Measurements from ENCODE around the gene MEGF6.
"Not testable (repeated sequence)": the region's sequence is repeated elsewhere in the genome, so short reads cannot be mapped to it uniquely, and the experiment has no call there.

Gene MEGF6

DNA sequence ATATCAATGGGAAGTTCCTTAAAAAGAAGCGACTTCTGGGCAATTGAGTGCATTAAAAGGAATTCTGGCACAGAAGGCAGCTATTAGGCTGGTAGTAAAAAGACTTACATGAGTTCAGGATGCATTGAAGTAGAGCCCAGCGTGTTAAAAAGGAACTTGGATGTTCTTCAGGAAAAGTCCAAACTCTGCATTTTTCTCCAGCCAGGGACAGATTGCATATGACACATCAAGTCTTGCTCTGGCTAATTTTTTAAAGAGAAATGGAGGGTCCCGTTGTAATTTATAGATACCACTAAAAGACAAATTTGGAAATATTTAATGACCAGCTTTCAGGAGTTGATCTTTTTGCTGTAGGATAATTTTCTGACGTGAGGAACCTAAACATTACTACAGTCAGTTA lies 14.7 kb upstream of the MEGF6 start:
- DNase-seq = no peak

DNA sequence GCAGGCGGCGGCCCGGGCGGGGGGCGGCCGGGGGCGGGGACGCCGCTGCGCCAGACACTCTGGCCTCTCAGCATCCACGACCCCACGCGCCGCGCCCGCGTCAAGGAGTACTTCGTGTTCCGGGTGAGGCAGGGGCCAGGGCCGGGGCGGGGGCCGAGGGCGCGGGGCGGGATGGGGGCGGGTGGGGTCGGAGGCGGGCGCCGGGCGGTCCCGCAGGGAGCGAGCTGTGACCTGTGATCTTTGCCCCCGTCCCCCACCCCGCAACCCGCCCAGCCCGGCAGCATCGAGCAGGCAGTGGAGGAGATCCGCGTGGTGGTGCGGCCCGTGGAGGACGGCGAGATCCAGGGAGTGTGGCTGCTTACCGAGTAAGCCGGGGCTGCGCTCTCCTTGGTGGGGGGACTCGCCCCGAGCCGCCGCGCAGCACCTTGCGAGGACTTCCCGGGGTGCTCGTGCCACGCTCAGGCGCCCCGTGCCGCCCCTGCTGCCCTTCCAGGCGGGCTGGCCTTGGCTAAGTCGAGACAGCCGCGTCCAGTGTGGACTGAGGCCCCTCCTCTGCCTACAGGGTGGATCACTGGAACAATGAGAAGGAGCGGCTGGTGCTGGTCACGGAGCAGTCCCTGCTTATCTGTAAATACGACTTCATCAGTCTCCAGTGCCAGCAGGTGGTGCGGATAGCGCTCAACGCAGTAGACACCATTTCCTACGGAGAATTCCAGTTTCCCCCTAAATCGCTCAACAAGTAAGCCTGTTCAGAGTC lies 14.0 kb upstream of the MEGF6 start:
- peak; percentile 80 for DNase-seq

DNA sequence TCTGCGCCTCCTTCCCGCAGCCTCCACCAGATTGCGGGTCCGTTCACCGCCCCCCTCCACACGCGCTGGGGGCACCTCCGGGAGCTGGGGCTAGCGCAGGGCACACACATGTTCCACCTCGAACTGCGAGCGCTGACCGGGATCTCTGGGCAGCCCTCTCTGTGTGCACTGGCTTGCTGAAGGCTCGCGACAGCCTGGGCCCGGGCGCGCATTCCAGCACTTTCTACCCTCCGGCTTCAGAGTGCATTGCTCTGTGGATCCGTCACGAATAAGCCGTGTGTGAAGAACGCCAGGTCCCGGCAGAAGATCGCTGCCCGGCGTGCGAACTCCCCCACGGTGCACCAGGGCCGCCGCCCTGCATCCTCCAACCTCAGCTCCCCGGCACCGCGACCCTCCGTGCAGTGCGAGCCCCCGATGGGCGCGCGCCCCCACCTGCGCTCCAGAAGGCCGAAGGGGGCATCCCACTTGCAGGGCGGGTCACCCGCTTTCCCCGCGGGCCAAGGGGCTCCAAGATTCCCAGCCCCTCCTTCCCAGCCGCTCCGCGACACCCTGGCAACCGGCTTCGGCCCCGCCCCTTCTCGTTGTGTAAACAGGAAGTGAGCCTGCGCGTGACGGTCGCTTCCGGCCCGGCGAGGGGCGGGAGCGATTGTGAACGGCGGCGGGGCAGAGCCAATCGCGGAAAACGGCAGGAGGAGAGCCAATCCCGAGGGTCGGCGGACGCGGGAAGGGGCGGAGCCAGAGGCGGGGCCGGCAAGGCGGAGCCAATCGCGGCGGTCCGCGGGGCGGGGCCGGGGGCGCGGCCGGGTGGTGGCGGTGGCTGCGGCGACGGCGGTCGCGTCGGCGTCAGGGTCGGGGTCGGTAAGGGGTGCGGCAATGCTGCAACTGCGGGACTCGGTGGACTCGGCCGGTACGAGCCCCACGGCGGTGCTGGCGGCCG lies 13.2 kb upstream of the MEGF6 start, which contains the start of gene TPRG1L:
Gene TPRG1L, plus strand, starts transcription at position 816 of the 937 bp plus-strand sequence. Its CDS starts 58 bp downstream, at position 874.
- peak; percentile 99 for DNase-seq

DNA sequence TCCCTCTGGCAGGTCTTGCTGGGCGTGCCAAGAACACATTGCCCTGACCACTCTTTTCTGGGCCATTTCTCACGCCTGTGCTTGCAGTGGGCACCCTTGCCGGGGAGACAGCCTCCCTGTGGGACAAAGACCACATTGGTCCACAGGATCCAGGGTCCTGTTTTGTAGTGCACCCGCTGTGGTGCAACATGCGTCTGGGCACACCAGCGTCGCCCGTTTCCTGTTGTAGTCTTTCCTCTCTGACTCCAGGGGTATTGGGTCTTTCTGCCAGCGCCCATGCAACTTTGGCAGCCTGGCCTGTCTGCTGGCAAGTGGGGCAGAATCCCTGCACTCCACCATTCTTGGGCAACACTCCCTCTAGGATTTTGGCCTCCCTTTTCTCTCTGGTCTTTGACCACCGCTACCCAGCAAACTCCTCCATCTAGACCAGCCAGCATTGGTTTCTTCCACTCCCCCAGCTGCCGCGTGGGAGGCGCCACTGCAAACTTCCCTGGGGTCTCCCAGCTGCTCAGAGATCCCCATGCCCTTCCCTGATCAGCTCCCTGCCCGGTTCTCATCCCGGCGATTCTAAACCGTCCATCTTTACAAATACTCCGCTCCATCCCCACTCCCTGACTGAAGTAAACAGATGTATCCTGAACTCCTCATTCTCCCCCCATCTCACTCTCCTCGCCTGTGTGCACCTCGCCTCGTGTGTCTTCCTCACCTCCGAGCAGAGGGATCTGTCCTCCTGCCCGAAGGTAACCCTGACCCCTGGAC lies 12.3 kb upstream of the MEGF6 start:
- DNase-seq = no peak

DNA sequence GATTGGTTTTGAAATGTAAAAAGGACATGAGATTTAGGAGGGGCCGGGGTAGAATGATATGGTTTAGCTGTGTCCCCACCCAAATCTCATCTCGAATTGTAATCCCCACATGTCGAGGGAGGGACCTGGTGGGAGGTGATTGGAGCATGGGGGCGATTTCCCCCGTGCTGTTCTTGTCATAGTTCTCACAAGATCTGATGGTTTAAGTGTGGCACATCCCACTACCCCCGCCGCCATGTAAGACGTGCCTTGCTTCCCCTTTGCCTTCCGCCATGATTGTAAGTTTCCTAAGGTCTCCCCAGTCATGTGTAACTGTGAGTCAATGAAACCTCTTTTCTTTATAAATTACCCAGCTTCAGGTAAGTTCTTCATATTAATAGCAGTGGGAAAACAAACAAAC lies 10.8 kb upstream of the MEGF6 start:
- DNase-seq = not testable (repeated sequence)

DNA sequence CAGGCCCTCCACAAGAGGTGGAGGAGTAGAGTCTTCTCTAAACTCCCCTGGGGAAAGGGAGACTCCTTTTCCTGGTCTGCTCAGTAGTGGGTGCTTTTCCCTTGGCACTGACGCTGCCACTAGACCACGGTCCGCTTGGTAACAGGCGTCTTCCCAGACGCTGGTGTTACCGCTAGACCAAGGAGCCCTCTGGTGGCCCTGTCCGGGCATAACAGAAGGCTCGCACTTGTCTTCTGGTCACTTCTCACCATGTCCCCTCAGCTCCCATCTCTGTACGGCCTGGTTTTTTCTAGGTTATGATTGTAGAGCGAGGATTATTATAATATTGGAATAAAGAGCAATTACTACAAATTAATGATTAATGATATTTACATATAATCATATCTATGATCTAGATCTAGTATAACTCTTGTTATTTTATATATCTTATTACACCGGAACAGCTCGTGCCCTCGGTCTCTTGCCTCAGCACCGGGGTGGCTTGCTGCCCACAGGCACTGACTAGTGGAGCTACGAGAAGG lies 9.9 kb upstream of the MEGF6 start:
- DNase-seq = peak; percentile 41

DNA sequence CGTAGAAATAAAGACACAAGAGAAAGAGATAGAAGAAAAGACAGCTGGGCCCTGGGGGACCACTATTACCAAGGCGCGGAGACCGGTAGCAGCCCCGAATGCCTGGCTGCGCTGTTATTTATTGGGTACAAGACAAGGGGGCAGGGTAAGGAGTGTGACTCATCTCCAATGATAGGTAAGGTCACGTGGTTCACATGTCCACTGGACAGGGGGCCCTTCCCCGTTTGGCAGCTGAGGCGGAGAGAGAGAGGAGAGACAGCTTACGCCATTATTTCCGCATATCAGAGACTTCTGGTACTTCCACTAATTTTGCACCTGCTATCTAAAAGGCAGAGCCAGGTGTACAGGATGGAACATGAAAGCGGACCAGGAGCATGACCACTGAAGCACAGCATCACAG lies 9.4 kb upstream of the MEGF6 start:
- no peak for DNase-seq

DNA sequence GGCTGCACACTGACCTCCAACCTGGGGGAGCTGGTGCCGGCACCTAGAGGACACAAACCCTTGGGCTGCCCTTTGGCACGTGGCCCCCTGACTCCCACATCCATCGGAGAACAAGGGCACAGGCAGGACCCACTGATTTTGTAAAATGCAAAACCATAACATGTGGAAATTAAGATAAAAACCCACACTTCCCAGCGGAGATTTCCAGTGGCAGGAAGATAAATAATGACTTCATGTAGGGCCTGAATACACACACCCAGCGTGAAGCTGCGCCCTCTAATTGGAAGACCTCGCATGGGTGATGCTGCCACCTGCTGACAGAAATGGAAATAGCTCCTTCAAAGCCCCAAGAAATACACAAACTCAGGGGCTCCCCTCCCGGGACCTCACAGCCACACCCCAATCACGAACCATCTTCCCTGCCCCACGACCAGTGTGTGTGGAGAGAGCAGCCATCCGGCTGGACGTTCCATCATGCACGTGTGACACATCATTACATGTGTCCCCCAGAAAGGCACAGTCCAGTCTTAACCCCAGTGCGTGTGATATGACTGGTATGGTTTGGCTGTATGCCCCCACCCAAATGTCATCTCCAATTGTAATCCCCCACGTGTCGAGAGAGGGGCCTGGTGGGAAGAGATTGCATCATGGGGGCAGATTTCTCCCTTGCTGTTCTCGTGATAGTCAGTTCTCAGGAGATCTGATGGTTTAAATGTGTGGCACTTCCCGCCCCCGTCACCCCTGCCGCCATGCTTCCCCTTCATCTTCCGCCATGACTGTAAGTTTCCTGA lies 7.8 kb upstream of the MEGF6 start:
- peak; percentile 92 for DNase-seq

DNA sequence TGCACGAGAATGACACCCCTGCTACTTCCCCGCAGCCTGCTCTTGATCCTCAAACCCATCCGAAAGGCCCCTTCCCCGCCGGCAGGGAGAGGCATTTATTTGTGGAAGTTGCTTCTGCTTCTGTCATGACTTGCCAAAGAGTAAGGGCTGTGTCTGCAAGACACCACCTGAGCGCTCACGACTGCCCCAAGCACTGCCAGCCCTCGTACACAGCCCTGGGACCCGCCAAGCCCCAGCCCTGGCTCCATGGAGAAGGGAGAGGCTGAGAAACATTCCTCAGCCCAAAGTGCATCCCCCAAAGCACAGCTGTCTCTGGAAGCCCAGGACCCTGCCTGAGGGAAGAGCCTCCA lies 7.2 kb upstream of the MEGF6 start:
- DNase-seq = no peak

DNA sequence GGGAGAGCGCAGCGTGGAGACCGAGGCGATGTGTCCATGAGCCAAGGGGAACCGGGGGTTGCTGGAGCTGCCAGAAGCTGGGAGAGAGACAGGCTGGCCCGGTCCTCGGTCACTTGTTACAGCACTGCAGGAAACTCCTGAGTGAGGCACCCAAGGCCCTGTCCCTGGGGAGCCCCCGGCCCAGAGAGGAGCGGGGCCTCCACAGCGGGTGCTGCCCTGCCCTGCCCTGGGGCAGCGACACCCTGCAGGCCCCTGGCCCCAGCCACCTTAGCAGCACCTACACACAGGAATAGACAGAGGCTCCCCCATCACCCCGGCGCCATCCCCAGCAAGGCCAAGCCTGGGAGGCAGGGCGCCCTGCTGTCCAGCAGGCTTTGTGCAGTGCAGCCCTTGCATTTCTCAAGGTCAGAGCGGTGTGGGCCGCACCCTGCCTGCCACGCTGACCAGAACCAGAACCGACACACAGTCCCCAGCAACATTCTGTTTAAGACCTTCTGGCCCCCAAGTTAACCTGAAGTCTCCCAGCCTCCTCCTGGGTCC lies 6.6 kb upstream of the MEGF6 start:
- DNase-seq = no peak

DNA sequence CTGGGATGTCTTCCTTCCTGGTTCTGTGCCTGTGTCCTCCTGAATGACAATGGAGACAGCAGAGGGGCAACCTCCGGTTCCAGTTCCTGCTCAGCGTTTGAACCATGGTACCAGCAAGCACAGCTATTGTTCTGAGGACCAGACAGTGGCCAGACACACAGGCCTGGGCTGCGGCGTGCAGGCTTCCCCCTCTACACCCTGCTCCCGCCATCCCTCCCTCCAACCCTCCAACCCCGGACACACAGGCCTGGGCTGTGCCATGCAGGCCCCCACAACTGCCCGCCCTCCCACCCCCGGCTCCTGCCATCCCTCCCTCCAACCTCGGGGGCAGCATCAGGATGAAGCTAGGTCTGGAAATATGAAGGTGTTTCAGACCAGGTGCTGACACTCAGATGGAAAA lies 5.6 kb upstream of the MEGF6 start:
- no peak for DNase-seq

DNA sequence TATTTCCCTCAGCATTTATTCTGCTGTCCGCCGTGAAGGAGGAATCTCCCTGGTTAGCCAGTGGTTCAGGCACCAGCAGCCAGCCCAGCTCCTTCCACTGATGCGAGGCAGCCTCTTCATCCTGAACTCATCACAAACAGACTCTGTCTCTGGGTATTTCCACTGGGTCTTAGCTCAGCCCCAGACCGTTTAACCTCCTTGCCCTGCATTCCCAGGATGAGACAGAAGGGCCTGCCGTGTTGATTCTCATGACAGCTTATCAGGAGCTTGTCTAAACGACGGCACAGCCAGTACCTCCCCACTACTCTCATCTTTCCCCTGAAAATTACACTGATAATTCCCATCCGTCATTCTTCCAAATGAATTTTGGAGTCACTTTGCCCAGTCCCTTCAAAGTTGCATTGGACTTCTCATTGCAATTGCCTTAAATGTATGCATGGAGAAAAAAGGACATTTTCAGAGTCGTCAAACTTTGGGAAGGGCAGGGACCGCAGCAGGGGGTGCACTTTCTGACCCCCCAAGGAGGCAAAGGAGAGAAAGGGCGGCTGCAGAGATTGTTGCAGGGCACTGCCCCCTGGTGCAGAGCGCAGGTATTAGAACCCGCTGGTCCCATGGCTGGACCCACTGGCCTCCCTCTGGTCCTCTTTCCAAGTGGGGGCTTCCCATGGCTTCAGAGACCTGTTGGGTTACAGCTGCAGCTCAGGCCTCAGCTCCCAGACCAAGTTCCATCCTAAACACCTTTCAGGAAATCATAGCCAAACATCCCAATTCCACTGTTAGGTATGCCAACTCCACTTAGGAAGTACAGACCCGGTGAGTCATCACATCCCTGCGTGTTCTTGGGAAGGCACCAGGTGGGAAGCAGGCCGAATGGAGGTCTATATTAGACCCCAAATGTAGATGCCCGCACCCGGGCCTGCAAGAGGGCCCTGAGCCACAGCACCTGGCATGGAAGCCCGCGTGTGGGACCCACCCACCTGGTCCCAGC lies 3.7 kb upstream of the MEGF6 start:
- DNase-seq = peak; percentile 47

DNA sequence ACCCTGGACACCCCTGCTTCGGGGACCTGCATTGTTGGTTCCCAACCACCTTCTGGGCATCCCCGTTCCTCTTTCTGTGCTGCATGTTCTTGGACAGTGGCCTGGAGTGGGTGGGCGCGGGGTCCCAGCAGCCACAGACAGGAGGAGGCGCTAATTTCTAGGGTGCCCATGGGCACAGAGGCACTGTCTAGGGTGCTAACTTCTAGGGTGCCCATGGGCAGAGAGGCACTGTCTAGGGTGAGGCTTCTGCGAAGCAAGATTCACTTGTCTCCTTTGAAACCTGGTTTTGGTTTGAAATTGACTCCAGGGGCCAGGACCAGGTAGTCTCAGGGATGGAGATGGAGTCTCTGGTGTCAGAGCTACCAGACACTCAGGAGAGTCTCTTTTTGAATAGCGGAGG lies 815 bp upstream of the MEGF6 start:
- DNase-seq = no peak

DNA sequence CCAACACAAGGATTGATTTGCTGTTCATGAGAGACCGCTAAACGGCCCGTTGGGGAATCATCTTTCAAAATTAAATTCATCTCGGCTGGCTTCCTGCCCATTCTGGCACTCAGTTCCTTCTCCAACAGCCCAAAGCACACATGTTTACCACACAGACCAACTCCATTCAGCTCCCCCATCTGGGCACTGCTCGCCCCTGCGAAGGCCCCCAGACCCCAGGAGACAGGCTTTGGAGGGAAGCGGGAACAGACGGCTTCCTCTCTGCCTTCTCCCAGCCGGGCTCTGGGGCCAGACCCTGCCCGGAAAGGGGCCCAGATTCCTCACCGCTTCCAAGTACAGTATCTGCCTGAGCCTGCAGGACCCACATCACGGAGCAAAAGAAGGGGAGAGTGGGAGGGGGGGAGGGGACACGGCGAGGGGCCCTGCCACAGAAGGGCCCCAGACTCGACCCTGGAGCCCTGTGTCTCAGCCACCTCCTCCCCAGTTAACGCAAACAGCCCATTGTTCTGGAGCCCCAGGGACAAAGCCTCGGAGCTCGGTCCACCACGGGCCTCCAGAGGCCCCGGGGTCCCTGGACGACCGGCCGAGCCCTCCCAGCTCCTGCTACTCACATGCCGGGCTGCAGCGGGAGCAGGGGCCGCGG lies 660 bp downstream of the MEGF6 start:
- DNase-seq = peak; percentile 74

DNA sequence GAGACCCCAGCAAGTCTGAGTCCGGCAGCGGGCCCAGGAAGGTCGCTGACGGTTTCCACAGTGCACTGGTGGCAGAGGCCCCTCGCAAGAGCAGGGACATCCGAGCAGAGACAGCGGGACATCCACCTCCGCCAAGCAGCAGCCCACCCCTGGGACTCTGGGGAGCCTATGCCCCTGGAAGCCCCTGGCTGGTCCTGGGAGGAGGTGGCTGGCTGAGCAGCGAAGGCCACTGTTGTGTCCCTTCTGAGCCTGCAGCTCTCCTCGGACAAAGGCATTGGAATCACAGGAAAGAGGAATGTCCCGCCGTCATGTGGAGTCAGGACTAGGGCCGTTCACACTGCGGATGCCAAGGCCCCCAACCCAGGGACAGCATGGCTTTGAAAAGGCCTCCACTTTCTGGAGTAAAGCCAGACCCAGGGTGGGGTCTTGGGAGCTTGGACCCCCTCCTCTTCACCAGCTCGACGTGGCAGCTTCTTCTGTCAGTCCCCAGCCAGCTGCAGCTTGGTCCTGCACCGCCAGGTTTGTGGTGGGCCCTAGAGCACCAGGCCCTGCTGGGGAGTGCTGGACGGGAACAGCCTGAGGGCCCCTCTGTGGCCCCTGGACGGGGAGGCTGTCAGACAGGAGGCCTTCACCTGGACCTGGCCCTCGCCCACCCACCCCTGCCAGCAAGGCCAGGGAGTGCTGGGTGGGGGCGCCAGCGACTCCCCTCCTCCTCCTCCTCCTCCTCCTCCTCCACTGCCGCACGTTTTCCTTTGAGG lies 1.4 kb downstream of the MEGF6 start:
- DNase-seq = peak; percentile 13

DNA sequence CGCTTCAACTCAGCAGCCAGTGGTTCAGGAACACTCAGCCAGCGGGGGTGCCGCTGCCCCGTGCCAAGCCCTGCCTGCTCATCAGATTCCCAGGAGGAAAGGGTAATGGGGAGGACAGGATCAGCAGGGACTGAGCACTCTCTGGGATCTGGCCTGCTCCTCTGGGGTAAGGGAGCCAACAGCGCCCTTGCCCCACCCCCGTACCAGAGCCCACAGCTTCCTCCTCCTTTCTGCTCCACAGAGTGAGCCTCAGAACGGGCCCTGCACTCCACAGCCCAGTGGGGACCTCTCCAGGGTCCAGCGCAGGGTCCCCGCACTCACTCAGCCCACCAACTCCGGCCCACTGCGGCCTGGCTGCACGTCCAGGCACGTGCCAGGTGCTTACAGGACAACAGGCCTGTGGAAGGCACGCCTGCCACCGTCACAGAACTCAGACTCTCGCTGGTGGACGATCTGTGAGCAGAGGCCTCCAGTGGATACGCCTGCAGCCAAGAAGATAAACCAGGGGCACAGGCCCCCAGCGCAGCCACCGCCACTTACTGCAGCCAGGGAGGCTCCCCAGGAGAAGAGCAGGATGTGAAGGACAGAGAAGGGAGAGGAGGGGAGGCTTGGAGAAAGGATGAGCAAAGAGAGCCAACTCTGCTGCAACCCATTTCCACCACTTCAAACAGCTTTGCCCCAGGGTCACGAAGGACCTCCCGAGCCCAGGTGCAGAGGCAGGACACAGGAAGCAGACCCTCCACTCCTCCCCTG lies 2.1 kb downstream of the MEGF6 start:
- DNase-seq = peak; percentile 46

DNA sequence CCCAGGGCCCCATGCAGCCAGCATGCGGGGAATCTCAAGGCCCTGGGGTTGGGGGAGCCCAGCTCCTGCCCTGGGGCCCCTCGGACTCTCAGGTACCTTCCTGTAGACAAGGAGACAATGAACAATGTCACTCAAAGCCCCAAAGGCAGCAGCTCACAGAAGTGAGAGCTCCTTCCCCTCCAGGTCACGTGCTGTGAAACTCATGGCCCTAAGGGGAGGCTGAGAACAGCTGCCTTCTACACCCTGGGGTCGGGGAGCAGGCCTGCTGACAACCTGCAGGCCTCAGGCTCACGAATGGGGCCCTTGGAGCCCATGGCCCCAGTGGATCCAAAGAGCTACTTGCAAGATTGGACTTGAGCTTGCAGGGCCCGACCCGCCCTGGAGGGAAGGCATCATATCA lies 3.2 kb downstream of the MEGF6 start:
- no peak for DNase-seq

DNA sequence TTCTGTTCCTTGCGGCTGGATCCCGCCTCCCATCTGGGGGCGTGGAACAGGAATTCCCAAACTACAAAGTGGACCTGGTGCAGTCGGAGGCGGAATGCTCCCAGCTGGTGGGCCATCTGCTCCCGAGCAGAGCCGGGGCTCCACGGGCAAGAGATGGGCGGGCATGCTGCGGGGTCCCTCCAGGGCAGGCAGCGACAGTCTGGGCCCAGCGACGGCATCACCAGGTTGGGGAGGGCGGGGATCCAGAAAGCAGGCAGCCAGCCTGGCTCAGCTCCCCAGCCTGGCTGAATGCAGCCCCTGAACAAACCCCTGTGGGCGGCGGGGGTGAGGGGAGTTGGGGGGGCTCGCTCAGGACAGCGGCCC lies 3.6 kb downstream of the MEGF6 start:
- no peak for DNase-seq
